DMS 273 (cell line): ENCODE measurements around the gene CYGB.

Experiments
- DNase-seq: peaks from one replicate; lab custom pipeline; 2025; ENCODE audit not compliant: unreplicated experiment; lab: John Stamatoyannopoulos, UW

CYGB gene

GRCh38 chr17:76537578-76538280, at the start of gene CYGB:
Gene CYGB (minus strand): TSS chr17:76537709. CDS start chr17:76537542, 167 bp downstream.
- no peak for DNase-seq

- DNase-seq = peak; percentile 61
Measured at GRCh38 chr17:76586741-76587487, 49.4 kb upstream of the CYGB start.

GRCh38 chr17:76585649-76586593, 48.4 kb upstream of the CYGB start, which contains the start of gene ST6GALNAC2:
Gene ST6GALNAC2 (minus strand): TSS chr17:76585860. CDS start chr17:76585808, 52 bp downstream.
- peak; percentile 73 for DNase-seq

GRCh38 chr17:76585033-76585648, 47.6 kb upstream of the CYGB start:
- peak; percentile 66 for DNase-seq

GRCh38 chr17:76584427-76585032, 47.0 kb upstream of the CYGB start:
- no peak for DNase-seq

GRCh38 chr17:76582660-76583059, 45.2 kb upstream of the CYGB start:
- no peak for DNase-seq

GRCh38 chr17:76581515-76581914, 44.0 kb upstream of the CYGB start:
- DNase-seq = no peak

GRCh38 chr17:76579281-76579680, 41.8 kb upstream of the CYGB start:
- DNase-seq = no peak

GRCh38 chr17:76578376-76578775, 40.9 kb upstream of the CYGB start:
- no peak for DNase-seq

- DNase-seq = no peak
Measured at GRCh38 chr17:76577876-76578275, 40.4 kb upstream of the CYGB start.

- DNase-seq = no peak
Measured at GRCh38 chr17:76576189-76576588, 38.7 kb upstream of the CYGB start.

GRCh38 chr17:76575570-76575969, 38.1 kb upstream of the CYGB start:
- no peak for DNase-seq

GRCh38 chr17:76574166-76574565, 36.7 kb upstream of the CYGB start:
- DNase-seq = no peak

- DNase-seq = no peak
Measured at GRCh38 chr17:76573096-76573495, 35.6 kb upstream of the CYGB start.

- DNase-seq = no peak
Measured at GRCh38 chr17:76572201-76572910, 34.8 kb upstream of the CYGB start.

GRCh38 chr17:76570877-76571471, 33.5 kb upstream of the CYGB start:
- DNase-seq = no peak

- no peak for DNase-seq
Measured at GRCh38 chr17:76570457-76570856, 32.9 kb upstream of the CYGB start.

- no peak for DNase-seq
Measured at GRCh38 chr17:76569607-76570279, 32.2 kb upstream of the CYGB start.

GRCh38 chr17:76568811-76569221, 31.3 kb upstream of the CYGB start:
- DNase-seq = no peak
